ENCODE measurements around the gene TPRG1. TPM values are rescaled to one million over a fixed set of nuclear protein-coding genes. Genes with fewer than 3 reads are reported as not detected.

Gene TPRG1
- total RNA-seq, 2 experiments from 2014 or later = 2.1 to 2.9 TPM

GRCh38 chr3:189300345-189300744 lies 128.6 kb downstream of the TPRG1 start:
- Mint-ChIP-seq H3K4me1 (ENCODE audit: low read depth) (peaks cover 67% of the 10 kb centered on the region), H3K4me3 (no peak overlapping the region), H3K27me3 (no peaks in the 10 kb centered on the region), H3K36me3 (ENCODE audit: low read depth) (no peaks in the 10 kb centered on the region), H3K27ac (no peak overlapping the region), H3K9me3 (no peaks in the 10 kb centered on the region)
- Histone ChIP-seq H3K27me3 (ENCODE audit: control insufficient read depth in 1 of 2, insufficient read depth in 2 of 2, low read length in 2 of 2) (no peaks in the 10 kb centered on the region), H3K4me3 (ENCODE audit: low read length) (no peak overlapping the region), H3K9me3 (ENCODE audit: control insufficient read depth in 1 of 2, insufficient read depth in 1 of 2, low read length in 2 of 2) (no peaks in the 10 kb centered on the region), H3K27ac (ENCODE audit: low read depth in 1 of 2, low read length in 2 of 2) (no peak overlapping the region), H3K36me3 (ENCODE audit: insufficient read depth, low read length) (no peaks in the 10 kb centered on the region), H3K4me1 (ENCODE audit: insufficient read depth, low read length) (peaks cover 8% of the 10 kb centered on the region)
- ChIA-PET CTCF (interaction anchor here (0.7 kb wide), 1 partner anchor 27 kb away, joined by 3 read pairs; no protein-coding TSS in a partner anchor), POLR2A (interaction anchor here (1.8 to 3.1 kb wide), 3 partner anchors 12 to 24 kb away, joined by 3 to 14 read pairs (median 12); no protein-coding TSS in a partner anchor)
- DNase-seq (no peak), ATAC-seq (ENCODE audit: poor library complexity) (no peak)
- no peak for TF ChIP-seq CTCF (IDR thresholded peaks at IDR 0.05)
- intact Hi-C loops (cut with DNase I, micrococcal nuclease) = loop anchor here in 1 of 2 experiments (2.0 kb wide), 1 partner anchor 24 kb away; no protein-coding TSS in a partner anchor

GRCh38 chr3:189301479-189301878 lies 129.7 kb downstream of the TPRG1 start:
- Mint-ChIP-seq H3K27me3 (no peaks in the 10 kb centered on the region), H3K9me3 (no peaks in the 10 kb centered on the region), H3K27ac (no peak overlapping the region), H3K4me3 (no peak overlapping the region), H3K4me1 (ENCODE audit: low read depth) (peaks cover 71% of the 10 kb centered on the region), H3K36me3 (ENCODE audit: low read depth) (no peaks in the 10 kb centered on the region)
- Histone ChIP-seq H3K27me3 (ENCODE audit: control insufficient read depth in 1 of 2, insufficient read depth in 2 of 2, low read length in 2 of 2) (no peaks in the 10 kb centered on the region), H3K27ac (ENCODE audit: low read depth in 1 of 2, low read length in 2 of 2) (no peak overlapping the region), H3K4me3 (ENCODE audit: low read length) (no peak overlapping the region), H3K36me3 (ENCODE audit: insufficient read depth, low read length) (no peaks in the 10 kb centered on the region), H3K4me1 (ENCODE audit: insufficient read depth, low read length) (peaks cover 8% of the 10 kb centered on the region), H3K9me3 (ENCODE audit: control insufficient read depth in 1 of 2, insufficient read depth in 1 of 2, low read length in 2 of 2) (no peaks in the 10 kb centered on the region)
- ChIA-PET POLR2A (interaction anchor here (1.7 kb wide), 1 partner anchor 23 kb away, joined by 6 read pairs; no protein-coding TSS in a partner anchor), CTCF (interaction anchor here (0.7 kb wide), 1 partner anchor 8 kb away, joined by 3 read pairs; no protein-coding TSS in a partner anchor)
- ATAC-seq (ENCODE audit: poor library complexity) (no peak), DNase-seq (no peak)
- TF ChIP-seq CTCF (IDR thresholded peaks at IDR 0.05) = no peak
- intact Hi-C loops (cut with DNase I, micrococcal nuclease) = loop anchor here in 1 of 2 experiments (2.0 kb wide), 1 partner anchor 23 kb away; no protein-coding TSS in a partner anchor

GRCh38 chr3:189303584-189303983 lies 131.8 kb downstream of the TPRG1 start:
- peaks cover 75% of the 10 kb centered on the region for H3K4me1 Mint-ChIP-seq (ENCODE audit: low read depth)
- H3K4me3 Mint-ChIP-seq = no peak overlapping the region
- no peaks in the 10 kb centered on the region for H3K27me3 Mint-ChIP-seq
- H3K27ac ChIP-seq (ENCODE audit: low read depth in 1 of 2, low read length in 2 of 2) = no peak overlapping the region
- ChIA-PET POLR2A (no interaction called here), CTCF (no interaction called here)
- H3K9me3 ChIP-seq (ENCODE audit: control insufficient read depth in 1 of 2, insufficient read depth in 1 of 2, low read length in 2 of 2) = no peaks in the 10 kb centered on the region
- H3K27me3 ChIP-seq (ENCODE audit: control insufficient read depth in 1 of 2, insufficient read depth in 2 of 2, low read length in 2 of 2) = no peaks in the 10 kb centered on the region
- TF ChIP-seq CTCF (IDR thresholded peaks at IDR 0.05) = no peak
- no peak overlapping the region for H3K4me3 ChIP-seq (ENCODE audit: low read length)
- no peak overlapping the region for H3K27ac Mint-ChIP-seq
- no peak for DNase-seq
- H3K36me3 ChIP-seq (ENCODE audit: insufficient read depth, low read length) = no peaks in the 10 kb centered on the region
- H3K9me3 Mint-ChIP-seq = no peaks in the 10 kb centered on the region
- no peak for ATAC-seq (ENCODE audit: poor library complexity)
- intact Hi-C loops (cut with DNase I, micrococcal nuclease) = no loop called here
- H3K4me1 ChIP-seq (ENCODE audit: insufficient read depth, low read length) = peaks cover 8% of the 10 kb centered on the region
- H3K36me3 Mint-ChIP-seq (ENCODE audit: low read depth) = no peaks in the 10 kb centered on the region
